ENCODE results near the gene SCN4B. TPM values are rescaled to one million over a fixed set of nuclear protein-coding genes. Genes with fewer than 3 reads are reported as not detected.

SCN4B gene
- polyA plus RNA-seq, 4 donors: 1.0 to 1.9 (median 1.5) TPM

Other genes with a start within 250 kb of the SCN4B start
- gene TMPRSS13, start 223.4 kb downstream of the SCN4B start, polyA plus RNA-seq (ENCODE audit: insufficient read length in 4 of 4): under 1 TPM; 0.56 to 0.81 (median 0.74) TPM
- gene IL10RA, start 166.4 kb downstream of the SCN4B start, polyA plus RNA-seq (ENCODE audit: insufficient read length in 4 of 4): 1 to 10 TPM; 2.2 to 3.1 (median 2.6) TPM
- 10 to 100 TPM; 25.8 to 39.6 (median 32.0) TPM for gene TMPRSS4, start 75.7 kb downstream of the SCN4B start, polyA plus RNA-seq (ENCODE audit: insufficient read length in 4 of 4)
- gene SMIM35, start 65.9 kb downstream of the SCN4B start, polyA plus RNA-seq (ENCODE audit: insufficient read length in 4 of 4): under 1 TPM; 0.05 to 0.30 (median 0.12) TPM
- 1 to 10 TPM; 3.9 to 5.7 (median 4.7) TPM for gene SCN2B, start 23.8 kb upstream of the SCN4B start, polyA plus RNA-seq (ENCODE audit: insufficient read length in 4 of 4)
- gene JAML, start 72.2 kb upstream of the SCN4B start, polyA plus RNA-seq (ENCODE audit: insufficient read length in 4 of 4): 1 to 10 TPM; 2.2 to 3.2 (median 2.7) TPM
- 1 to 10 TPM; 4.2 to 6.9 (median 5.2) TPM for gene MPZL3, start 99.5 kb upstream of the SCN4B start, polyA plus RNA-seq (ENCODE audit: insufficient read length in 4 of 4)
- 10 to 100 TPM; 18.4 to 28.5 (median 21.8) TPM for gene MPZL2, start 111.5 kb upstream of the SCN4B start, polyA plus RNA-seq (ENCODE audit: insufficient read length in 4 of 4)
- under 1 TPM; 0.28 to 0.51 (median 0.38) TPM for gene CD3E, start 151.9 kb upstream of the SCN4B start, polyA plus RNA-seq (ENCODE audit: insufficient read length in 4 of 4)
- gene CD3D, start 189.9 kb upstream of the SCN4B start, polyA plus RNA-seq (ENCODE audit: insufficient read length in 4 of 4): under 1 TPM in 2 of 4 donors, not detected in 2; 0.22 to 0.38 TPM
- gene CD3G, start 191.5 kb upstream of the SCN4B start, polyA plus RNA-seq (ENCODE audit: insufficient read length in 4 of 4): under 1 TPM; 0.18 to 0.24 (median 0.21) TPM
- gene UBE4A, start 206.8 kb upstream of the SCN4B start, polyA plus RNA-seq (ENCODE audit: insufficient read length in 4 of 4): 10 to 100 TPM; 30.2 to 50.1 (median 39.8) TPM
- gene ATP5MG, start 248.8 kb upstream of the SCN4B start, polyA plus RNA-seq (ENCODE audit: insufficient read length in 4 of 4): 100 to 1,000 TPM; 381 to 539 (median 454) TPM

Measured in left renal cortex interstitium (tissue), 4 donors.